Activated CD4-positive, alpha-beta T cell treated with anti-CD3 and anti-CD28 coated beads, Interleukin-2, amount 50 U/mL, for 48 hours (primary cell): ENCODE results near the gene IL12RB2.

Source experiments
- DNase-seq, 2 experiments: peaks; one replicate each; pipeline ENCODE4 v3.0.0-alpha.2; 2020

IL12RB2 gene, protein sequence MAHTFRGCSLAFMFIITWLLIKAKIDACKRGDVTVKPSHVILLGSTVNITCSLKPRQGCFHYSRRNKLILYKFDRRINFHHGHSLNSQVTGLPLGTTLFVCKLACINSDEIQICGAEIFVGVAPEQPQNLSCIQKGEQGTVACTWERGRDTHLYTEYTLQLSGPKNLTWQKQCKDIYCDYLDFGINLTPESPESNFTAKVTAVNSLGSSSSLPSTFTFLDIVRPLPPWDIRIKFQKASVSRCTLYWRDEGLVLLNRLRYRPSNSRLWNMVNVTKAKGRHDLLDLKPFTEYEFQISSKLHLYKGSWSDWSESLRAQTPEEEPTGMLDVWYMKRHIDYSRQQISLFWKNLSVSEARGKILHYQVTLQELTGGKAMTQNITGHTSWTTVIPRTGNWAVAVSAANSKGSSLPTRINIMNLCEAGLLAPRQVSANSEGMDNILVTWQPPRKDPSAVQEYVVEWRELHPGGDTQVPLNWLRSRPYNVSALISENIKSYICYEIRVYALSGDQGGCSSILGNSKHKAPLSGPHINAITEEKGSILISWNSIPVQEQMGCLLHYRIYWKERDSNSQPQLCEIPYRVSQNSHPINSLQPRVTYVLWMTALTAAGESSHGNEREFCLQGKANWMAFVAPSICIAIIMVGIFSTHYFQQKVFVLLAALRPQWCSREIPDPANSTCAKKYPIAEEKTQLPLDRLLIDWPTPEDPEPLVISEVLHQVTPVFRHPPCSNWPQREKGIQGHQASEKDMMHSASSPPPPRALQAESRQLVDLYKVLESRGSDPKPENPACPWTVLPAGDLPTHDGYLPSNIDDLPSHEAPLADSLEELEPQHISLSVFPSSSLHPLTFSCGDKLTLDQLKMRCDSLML

DNA sequence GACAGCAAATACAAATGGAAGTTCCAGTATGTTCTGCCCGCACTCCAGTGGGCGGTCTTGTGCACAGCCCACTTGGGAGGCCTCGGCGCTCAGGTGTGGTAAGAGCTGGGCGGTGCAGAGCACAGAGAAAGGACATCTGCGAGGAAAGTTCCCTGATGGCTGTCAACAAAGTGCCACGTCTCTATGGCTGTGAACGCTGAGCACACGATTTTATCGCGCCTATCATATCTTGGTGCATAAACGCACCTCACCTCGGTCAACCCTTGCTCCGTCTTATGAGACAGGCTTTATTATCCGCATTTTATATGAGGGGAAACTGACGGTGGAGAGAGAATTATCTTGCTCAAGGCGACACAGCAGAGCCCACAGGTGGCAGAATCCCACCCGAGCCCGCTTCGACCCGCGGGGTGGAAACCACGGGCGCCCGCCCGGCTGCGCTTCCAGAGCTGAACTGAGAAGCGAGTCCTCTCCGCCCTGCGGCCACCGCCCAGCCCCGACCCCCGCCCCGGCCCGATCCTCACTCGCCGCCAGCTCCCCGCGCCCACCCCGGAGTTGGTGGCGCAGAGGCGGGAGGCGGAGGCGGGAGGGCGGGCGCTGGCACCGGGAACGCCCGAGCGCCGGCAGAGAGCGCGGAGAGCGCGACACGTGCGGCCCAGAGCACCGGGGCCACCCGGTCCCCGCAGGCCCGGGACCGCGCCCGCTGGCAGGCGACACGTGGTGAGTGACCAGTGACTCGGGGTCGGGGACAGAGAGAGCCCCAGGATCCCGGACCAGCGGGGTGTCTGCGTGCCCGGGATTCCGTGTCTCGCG lies at the start of gene IL12RB2:
TSS of gene IL12RB2 (plus strand) at position 623 of the 810 bp plus-strand sequence. CDS start 12,496 bp downstream, outside the sequence.
- DNase-seq, result peak; percentile 62 to 71

- no peak for DNase-seq
These were observed 46.0 kb upstream of the IL12RB2 start for GRCh38 chr1:67261680-67262079.

GRCh38 chr1:67262735-67263134 lies 44.9 kb upstream of the IL12RB2 start:
- DNase-seq, result no peak

DNA sequence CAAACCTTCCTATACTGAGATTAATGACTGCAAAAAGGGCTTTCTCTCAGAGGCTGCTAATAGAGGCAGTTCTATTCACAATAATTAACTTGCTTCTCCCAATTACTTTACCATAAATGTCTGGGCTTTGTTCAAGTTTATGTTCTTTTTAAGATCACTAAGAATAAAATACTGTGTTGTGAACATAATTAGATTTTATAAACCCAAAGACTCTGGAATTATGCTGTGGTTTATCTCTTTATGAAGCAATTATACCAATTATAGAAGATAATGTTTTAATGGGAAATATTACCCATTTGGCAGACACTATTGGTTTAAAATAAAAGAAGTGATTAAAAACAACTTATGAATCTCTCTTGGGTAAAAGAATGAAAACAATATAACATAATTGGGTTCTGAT lies 43.5 kb upstream of the IL12RB2 start:
- DNase-seq, result no peak

GRCh38 chr1:67264899-67265298 lies 42.8 kb upstream of the IL12RB2 start:
- no peak for DNase-seq

DNA sequence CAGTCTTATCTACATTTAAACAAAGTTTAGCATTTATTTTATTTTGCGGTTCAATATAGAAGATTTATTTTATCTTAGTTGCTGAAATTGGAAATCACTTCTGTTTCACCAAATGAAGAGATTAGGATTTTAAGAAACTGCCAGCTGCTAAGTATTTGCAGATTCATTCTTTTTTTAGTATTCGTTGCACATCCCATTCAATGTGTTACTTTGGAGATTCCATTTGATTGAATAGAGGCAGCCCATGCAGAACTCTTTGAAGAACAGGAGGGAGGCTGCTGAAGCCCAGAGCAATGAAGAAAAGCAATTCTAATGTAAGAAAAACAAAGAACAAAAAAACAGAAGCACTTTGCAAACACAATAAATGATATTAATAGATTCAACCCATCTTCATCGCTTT lies 38.6 kb upstream of the IL12RB2 start:
- no peak for DNase-seq

DNA sequence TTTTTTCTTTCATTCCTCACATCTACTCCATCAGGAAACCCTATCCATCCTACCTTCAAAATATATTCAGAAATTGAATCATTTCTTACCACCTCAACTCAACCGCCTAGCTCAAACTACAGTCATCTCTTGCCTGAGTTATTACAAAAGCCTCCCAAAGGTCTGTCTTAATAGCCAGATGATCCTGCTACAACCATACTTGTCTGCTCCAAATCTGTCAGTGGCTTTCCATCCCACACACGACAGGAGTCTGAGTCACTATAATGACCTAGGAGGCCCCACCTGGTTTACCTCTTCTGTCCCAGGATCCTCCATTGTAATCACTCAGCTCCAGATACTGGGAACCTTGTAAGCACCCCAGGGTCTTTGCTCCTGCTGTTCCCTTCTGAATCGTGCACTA lies 37.1 kb upstream of the IL12RB2 start:
- DNase-seq, result peak in 1 of 2 experiments; percentile 38

DNA sequence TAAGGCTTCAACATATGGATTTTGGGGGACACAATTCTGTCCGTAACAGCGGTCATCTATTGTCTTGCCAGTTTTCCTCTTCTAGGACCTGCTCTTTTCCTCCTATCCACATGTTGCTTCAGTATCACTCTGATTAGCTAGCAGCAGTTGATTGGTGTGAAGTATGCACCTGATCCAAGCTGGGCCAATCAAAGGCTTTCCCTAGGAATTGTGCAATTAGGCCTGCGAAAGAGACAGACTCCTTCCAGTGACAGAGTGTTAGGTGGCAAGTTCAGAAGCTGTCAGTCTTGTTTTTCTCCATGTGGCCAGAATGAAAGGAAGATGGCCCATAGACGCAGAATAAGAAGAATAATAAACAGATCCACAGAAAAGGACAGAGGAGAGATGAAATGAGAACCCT lies 34.1 kb upstream of the IL12RB2 start:
- DNase-seq, result no peak

DNA sequence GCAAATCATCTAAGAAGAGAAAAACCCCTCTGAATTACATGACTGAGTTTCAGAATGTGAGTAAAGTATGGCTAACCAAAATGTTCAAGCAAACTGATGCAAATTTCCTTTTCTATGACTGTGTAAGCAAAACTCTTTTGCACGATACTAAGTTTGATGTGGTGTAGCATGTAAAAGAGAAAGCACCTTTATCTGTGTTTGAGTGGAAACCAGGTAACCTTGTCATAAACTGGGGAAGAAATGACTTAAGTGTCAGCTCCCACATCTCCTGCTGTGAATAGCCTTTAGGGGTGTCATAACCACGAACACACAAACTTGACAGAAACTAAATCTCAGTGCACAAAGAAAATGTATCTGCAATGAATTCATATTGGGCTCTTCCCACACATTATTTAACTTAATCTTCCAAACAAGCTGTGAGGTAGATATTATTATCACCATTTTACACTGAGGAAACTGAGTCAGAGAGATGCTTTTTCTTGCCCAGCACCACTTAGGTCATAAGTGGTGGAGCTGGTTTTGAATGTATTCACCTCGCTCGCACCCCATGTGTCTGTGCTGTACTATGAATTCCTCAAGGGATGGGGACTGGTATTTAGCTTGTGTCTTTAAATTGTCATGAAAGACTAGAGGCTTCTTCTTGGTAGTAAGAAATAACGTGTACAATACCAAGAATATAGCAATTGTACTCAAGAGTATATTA lies 32.9 kb upstream of the IL12RB2 start:
- peak in 1 of 2 experiments; percentile 17 for DNase-seq

DNA sequence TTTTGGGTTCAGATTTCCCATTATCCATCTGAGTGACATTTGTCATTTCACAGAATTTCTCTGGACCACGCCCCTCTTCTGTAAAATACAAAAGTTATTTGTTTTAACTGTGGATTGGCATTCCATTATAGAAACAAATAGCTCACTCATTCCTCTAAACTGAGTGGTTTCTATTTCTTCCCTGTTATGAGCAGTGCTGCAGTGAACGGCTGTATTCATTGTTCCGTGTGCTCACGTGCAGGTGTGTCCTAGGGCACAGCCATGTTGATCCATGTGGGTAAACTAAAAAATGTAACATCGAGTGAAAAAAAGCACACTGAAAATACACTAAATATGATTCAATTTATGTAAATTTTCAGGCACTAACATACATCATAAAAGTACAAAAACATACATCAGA lies 27.0 kb upstream of the IL12RB2 start:
- DNase-seq, result no peak

- DNase-seq, result no peak
These were observed 26.4 kb upstream of the IL12RB2 start for GRCh38 chr1:67281244-67281643.

GRCh38 chr1:67285780-67286488 lies 21.7 kb upstream of the IL12RB2 start:
- DNase-seq, result no peak

DNA sequence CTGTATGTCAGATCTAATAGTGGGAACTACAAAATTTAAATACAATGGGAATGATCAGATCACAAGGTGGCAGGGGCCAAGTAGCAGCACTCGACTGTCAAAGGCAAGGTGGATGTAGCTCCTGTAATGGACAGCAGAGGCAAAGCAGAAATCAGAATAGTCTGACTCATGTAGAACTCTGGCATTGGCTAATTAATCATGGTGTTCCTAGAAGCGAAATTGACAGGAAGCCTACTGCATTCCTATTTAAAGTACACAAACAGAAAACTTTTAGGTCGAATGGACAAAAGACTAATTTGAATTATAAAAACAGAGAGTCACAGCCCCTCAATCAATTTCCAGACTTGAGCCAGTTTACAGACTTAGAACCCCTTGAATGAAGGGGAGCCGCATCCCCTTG lies 17.4 kb upstream of the IL12RB2 start:
- DNase-seq, result no peak

DNA sequence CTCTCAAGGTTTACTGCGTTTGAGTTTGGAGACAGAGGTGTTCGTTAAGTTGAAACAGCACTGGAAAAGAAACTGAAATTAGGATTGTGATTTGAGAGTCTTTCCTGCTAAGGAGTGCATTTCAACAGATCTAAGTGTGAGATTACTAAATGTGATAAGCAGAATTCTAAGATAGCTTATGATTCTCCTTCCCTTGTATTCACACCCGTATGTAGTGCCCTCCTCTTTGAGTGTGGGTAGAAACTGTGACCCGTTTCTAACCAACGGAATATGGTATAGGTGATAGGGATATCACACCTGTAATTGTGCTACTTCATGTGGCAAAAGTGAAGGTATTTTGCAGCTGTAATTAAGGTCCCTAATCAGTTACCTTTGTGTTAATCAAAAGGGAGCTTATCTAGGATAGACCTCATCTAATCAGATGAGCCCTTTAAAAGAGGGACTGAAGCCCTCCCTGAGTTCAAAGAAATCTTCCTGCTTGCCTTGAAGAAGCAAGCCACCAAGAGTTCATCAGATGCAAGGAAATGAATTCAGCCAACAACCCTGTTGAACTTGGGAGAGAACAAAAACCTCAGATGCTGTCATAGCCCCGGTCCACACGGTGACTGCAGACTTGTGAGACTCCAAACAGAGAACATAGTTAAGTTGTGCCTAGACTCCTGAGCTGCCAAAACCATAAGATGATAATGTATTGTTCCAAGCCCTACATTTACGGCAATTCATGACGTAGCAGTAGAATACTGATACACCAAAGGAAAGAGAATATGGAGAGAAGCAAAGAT lies 12.6 kb upstream of the IL12RB2 start:
- no peak for DNase-seq

GRCh38 chr1:67298762-67299161 lies 8.9 kb upstream of the IL12RB2 start:
- DNase-seq, result no peak

- DNase-seq, result no peak
These were observed 8.4 kb upstream of the IL12RB2 start for GRCh38 chr1:67299296-67299695.

DNA sequence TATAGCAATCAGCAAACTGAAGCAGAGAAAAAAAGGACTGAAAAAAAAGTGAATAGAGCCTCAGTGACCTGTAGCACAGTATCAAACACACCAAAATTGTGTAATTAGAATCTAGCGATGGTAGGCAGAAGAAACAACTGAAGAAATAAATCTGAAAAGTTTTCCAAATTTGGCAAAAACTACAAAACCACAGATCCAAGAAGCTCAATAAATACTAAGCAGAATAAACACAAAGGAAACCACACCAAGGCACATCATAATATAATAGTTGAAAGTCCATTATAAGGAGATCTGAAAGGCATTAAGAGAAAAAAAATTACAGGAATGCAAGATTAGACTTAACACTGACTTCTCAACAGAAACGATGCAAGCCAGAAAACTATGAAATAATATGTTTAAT lies 7.1 kb upstream of the IL12RB2 start:
- no peak for DNase-seq

DNA sequence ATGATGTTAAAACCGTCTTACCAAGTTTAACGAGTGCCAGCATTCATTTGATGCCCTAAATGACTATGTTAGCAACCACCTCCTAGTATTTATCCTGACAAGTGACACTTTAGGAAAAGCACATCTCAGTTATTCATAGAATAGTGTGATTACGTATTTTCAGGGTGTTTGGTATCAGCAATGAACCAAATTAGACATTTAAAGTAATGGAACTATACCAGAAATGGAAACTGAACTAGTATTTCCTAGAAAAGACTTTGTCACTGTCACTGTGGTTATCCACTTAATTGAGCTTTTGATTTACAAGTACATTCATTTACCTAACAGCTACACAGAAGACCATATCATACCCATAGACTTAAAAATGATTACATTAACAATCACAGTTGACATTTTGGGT lies 3.6 kb upstream of the IL12RB2 start:
- DNase-seq, result no peak

- no peak for DNase-seq
These were observed 1.1 kb upstream of the IL12RB2 start for GRCh38 chr1:67306547-67306946.

GRCh38 chr1:67308136-67308535 lies 463 bp downstream of the IL12RB2 start:
- DNase-seq, result peak; percentile 28 to 30

GRCh38 chr1:67312615-67313014 lies 4.9 kb downstream of the IL12RB2 start:
- no peak for DNase-seq
